Epidermal melanocyte (primary cell): ENCODE results near the gene TNS1.
"Not testable (repeated sequence)": the region's sequence is repeated elsewhere in the genome, so short reads cannot be mapped to it uniquely, and the experiment has no call there.

Source experiments
- DNase-seq: peaks from one replicate; pipeline ENCODE4 v3.0.0; 2011; ENCODE audit warnings: low spot score; ENCODE audit not compliant: insufficient read length

The TNS1 gene

GRCh38 chr2:218029366-218030360, 26.9 kb upstream of the TNS1 start:
- no peak for DNase-seq

- no peak for DNase-seq
Measured at GRCh38 chr2:218028562-218029348, 26.0 kb upstream of the TNS1 start.

GRCh38 chr2:218028189-218028495, 25.3 kb upstream of the TNS1 start:
- no peak for DNase-seq

- no peak for DNase-seq
Measured at GRCh38 chr2:218027426-218028188, 24.8 kb upstream of the TNS1 start.

GRCh38 chr2:218026676-218027425, 24.1 kb upstream of the TNS1 start:
- no peak for DNase-seq

- no peak for DNase-seq
Measured at GRCh38 chr2:218026244-218026643, 23.4 kb upstream of the TNS1 start.

GRCh38 chr2:218024871-218025270, 22.1 kb upstream of the TNS1 start:
- DNase-seq, result no peak

GRCh38 chr2:218024336-218024735, 21.5 kb upstream of the TNS1 start:
- no peak for DNase-seq

- no peak for DNase-seq
Measured at GRCh38 chr2:218023636-218024035, 20.8 kb upstream of the TNS1 start.

- DNase-seq, result no peak
Measured at GRCh38 chr2:218022851-218023530, 20.2 kb upstream of the TNS1 start.

- no peak for DNase-seq
Measured at GRCh38 chr2:218022131-218022850, 19.5 kb upstream of the TNS1 start.

- DNase-seq, result no peak
Measured at GRCh38 chr2:218021536-218022071, 18.8 kb upstream of the TNS1 start.

GRCh38 chr2:218020966-218021535, 18.3 kb upstream of the TNS1 start:
- no peak for DNase-seq

- no peak for DNase-seq
Measured at GRCh38 chr2:218020281-218020680, 17.5 kb upstream of the TNS1 start.

- DNase-seq, result no peak
Measured at GRCh38 chr2:218019411-218020060, 16.7 kb upstream of the TNS1 start.

- not testable (repeated sequence) for DNase-seq
Measured at GRCh38 chr2:218018842-218019125, 16.0 kb upstream of the TNS1 start.

GRCh38 chr2:218017211-218018053, 14.6 kb upstream of the TNS1 start:
- no peak for DNase-seq

GRCh38 chr2:218016810-218017209, 14.0 kb upstream of the TNS1 start:
- DNase-seq, result no peak
